NB4 (cell line): Measurements from ENCODE around the gene SAMD5.

Source experiments
- POLR2A ChIP-seq: IDR thresholded peaks from 2 replicates; pipeline ENCODE4 v1.6.1; 2011; ENCODE audit warnings: mild to moderate bottlenecking; ENCODE audit not compliant: insufficient read length; ENCODE audit errors: extremely low read depth
- TF ChIP-seq, protein P1 (sequence below): IDR thresholded peaks from one replicate; pipeline ENCODE4 v1.5.1; 2012; ENCODE audit warnings: low read depth, low read length

DNA sequence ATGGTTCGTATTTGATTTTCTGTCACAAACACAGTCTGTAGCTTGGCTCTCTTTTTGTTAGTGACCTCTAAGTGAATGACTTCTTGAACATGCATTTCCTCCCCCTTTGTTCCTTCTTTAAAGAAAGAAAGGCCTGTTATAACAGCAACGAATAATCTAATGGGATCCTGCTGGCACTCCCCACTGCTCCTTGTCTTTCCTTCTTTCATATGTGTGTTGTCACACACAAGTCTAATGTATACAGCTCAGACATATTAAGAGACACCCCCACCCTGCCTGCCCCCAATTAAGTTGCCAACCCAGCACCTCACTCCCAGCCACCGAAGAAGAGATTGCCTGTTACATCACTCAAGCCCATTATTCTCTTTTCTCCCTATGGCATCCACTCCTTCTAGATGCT is 4.9 kb upstream of the SAMD5 start:
- TF ChIP-seq POLR2A = no peak
- TF ChIP-seq, protein P1, sequence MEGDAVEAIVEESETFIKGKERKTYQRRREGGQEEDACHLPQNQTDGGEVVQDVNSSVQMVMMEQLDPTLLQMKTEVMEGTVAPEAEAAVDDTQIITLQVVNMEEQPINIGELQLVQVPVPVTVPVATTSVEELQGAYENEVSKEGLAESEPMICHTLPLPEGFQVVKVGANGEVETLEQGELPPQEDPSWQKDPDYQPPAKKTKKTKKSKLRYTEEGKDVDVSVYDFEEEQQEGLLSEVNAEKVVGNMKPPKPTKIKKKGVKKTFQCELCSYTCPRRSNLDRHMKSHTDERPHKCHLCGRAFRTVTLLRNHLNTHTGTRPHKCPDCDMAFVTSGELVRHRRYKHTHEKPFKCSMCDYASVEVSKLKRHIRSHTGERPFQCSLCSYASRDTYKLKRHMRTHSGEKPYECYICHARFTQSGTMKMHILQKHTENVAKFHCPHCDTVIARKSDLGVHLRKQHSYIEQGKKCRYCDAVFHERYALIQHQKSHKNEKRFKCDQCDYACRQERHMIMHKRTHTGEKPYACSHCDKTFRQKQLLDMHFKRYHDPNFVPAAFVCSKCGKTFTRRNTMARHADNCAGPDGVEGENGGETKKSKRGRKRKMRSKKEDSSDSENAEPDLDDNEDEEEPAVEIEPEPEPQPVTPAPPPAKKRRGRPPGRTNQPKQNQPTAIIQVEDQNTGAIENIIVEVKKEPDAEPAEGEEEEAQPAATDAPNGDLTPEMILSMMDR = no peak
